ENCODE results near the gene TRAPPC10.

- TF ChIP-seq CTCF (IDR thresholded peaks at IDR 0.05) (no peak), POLR2A (IDR thresholded peaks at IDR 0.05) (no peak)
Observed at GRCh38 chr21:44049606-44050005, 37.5 kb downstream of the TRAPPC10 start.

Data from lower leg skin (tissue), 3 donors.